Pancreas (tissue), 10 donors: Measurements from ENCODE around the gene IDE. TPM values are rescaled to one million over a fixed set of nuclear protein-coding genes. Genes with fewer than 3 reads are reported as not detected.
A peak's percentile ranks its signal among the peaks of the same experiment; 100 is the strongest.
"Not testable (repeated sequence)": the region's sequence is repeated elsewhere in the genome, so short reads cannot be mapped to it uniquely, and the experiment has no call there.

Experiments
- ATAC-seq, 4 donors: fragments of 200-7000 bp; cut with Tn5 transposase; one replicate each; pipeline versions ENCODE4 v1.8.0 to v1.9.1; 2020; ENCODE audit warnings: mild to moderate bottlenecking in 4 of 4, moderate library complexity in 4 of 4
- DNase-seq, 6 donors: peaks; one replicate each; pipeline ENCODE4 v3.0.0-alpha.2; 2020
- FAIRE-seq: peaks from 2 replicates; lab custom pipeline; 2012; peaks lifted over from hg19 to GRCh38; lab: Jason Lieb, UNC
- H3K27ac ChIP-seq, 4 donors: fragments of 200-600 bp; sonication (generic); 1 replicate in 3 of 4; 2 replicates in 1 of 4; pipeline versions ENCODE4 v1.5.0 to v1.8.0; 2020
- H3K27me3 ChIP-seq, 4 donors: fragments of 200-600 bp; one replicate each; pipeline ENCODE4 v1.8.0; 2021
- H3K36me3 ChIP-seq, 3 donors: fragments of 200-600 bp; sonication (generic) in 1 of 3; one replicate each; pipeline versions ENCODE4 v1.5.0 to v1.8.0; 2020 to 2021
- H3K4me1 ChIP-seq, 3 donors: fragments of 200-600 bp; one replicate each; pipeline ENCODE4 v1.8.0; 2021
- H3K4me3 ChIP-seq, 4 donors: fragments of 200-600 bp; sonication (generic) in 2 of 4; one replicate each; pipeline versions ENCODE4 v1.5.0 to v1.8.0; 2020 to 2021
- H3K9me3 ChIP-seq, 4 donors: fragments of 200-600 bp; one replicate each; pipeline ENCODE4 v1.8.0; 2021
- WGBS, 2 donors: extraction: QIAGEN DNeasy Blood & Tissue Kit; methylation state at CpG; one replicate each; pipeline ENCODE4 v1.1.7; 2013; 5-methylcytosine and 5-hydroxymethylcytosine counted together
- intact Hi-C, 3 donors: fragments of 100-400 bp; cut with DNase I; formaldehyde crosslinking; loops; one replicate each; pipeline versions ENCODE4 v1.11.1 to v1.14.2; 2022
- polyA plus RNA-seq, 2 donors: library from polyadenylated mRNA; stranded (reverse); fragments of 200-250 nt; gene quantifications; one replicate each; pipeline ENCODE4 v1.2.3, GENCODE V29; 2013
- total RNA-seq, 6 donors: library from RNA; stranded (reverse); fragmentation: NEBNext Ultra II Directional in 4 of 6; extraction: Animal tissue kit (Norgen Biotek cat#: 25700) in 4 of 6; gene quantifications; one replicate each; pipeline versions ENCODE4 v1.2.1 to v1.2.4, GENCODE V29; 2021 to 2023
- TF ChIP-seq, protein P1 (sequence below), 4 donors: fragments of 200-600 bp; sonication (generic) in 3 of 4; IDR thresholded peaks; one replicate each; pipeline versions ENCODE4 v1.5.0 to v1.8.0; 2021; ENCODE audit warnings: antibody characterized with exemption in 4 of 4
- donor health status: healthy with polysubstance abuse.
- donor health status: DM: no; HTN: no; CAD: no; lungs with moderate emphysema.
- donor health status: DM: no; HTN: no; CAD: no.
- donor health status: control.
- donor health status: control.
- donor health status: Bipolar disorder and iron deficiency.
- donor health status: DM: yes; HTN: yes; CAD: no.
- donor health status: DM: no; HTN: no; CAD: no.
- donor health status: DM: no; HTN: no; CAD: no.
- donor health status: DM: yes; HTN: yes; CAD: no.

Gene IDE
- total and polyA plus RNA-seq, 8 donors, result 8.2 to 30.3 (median 20.3) TPM

GRCh38 chr10:92573091-92573797 is 649 bp downstream of the IDE start:
- H3K36me3 ChIP-seq, result no peaks in the 10 kb centered on the region
- FAIRE-seq (no peak), ATAC-seq (peak; percentile 36 to 50 (median 40)), DNase-seq (peak; percentile 22 to 61 (median 44))
- TF ChIP-seq, protein P1, sequence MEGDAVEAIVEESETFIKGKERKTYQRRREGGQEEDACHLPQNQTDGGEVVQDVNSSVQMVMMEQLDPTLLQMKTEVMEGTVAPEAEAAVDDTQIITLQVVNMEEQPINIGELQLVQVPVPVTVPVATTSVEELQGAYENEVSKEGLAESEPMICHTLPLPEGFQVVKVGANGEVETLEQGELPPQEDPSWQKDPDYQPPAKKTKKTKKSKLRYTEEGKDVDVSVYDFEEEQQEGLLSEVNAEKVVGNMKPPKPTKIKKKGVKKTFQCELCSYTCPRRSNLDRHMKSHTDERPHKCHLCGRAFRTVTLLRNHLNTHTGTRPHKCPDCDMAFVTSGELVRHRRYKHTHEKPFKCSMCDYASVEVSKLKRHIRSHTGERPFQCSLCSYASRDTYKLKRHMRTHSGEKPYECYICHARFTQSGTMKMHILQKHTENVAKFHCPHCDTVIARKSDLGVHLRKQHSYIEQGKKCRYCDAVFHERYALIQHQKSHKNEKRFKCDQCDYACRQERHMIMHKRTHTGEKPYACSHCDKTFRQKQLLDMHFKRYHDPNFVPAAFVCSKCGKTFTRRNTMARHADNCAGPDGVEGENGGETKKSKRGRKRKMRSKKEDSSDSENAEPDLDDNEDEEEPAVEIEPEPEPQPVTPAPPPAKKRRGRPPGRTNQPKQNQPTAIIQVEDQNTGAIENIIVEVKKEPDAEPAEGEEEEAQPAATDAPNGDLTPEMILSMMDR (IDR thresholded peaks at IDR 0.05), result no peak
- no peaks in the 10 kb centered on the region for H3K9me3 ChIP-seq
- intact Hi-C loops, result loop anchor here in 1 of 3 donors (10.0 kb wide), 1 partner anchor 58 kb away; no protein-coding TSS in a partner anchor
- peak overlapping the region; percentile 75 to 98 (median 84) for H3K4me3 ChIP-seq
- H3K4me1 ChIP-seq, result peaks cover 0 to 16% (median 13%) of the 10 kb centered on the region in 3 donors
- 0% methylated on average over 55 to 56 of the region's 56 CpGs for WGBS, 2 donors
- no peaks in the 10 kb centered on the region for H3K27me3 ChIP-seq
- H3K27ac ChIP-seq, result peak overlapping the region; percentile 87 to 94 (median 93)

- Histone ChIP-seq H3K36me3 (no peaks in the 10 kb centered on the region), H3K9me3 (no peaks in the 10 kb centered on the region), H3K27me3 (no peaks in the 10 kb centered on the region), H3K27ac (no peak overlapping the region), H3K4me3 (peak overlapping the region; percentile 75 to 98 (median 84)), H3K4me1 (peaks cover 0 to 16% (median 13%) of the 10 kb centered on the region in 3 donors)
- 25 to 26% methylated on average over 8 of the region's 8 CpGs for WGBS, 2 donors
- DNase-seq (peak in 1 of 6 donors; percentile 25), ATAC-seq (no peak), FAIRE-seq (no peak)
- TF ChIP-seq, protein P1 (IDR thresholded peaks at IDR 0.05), result no peak
- intact Hi-C loops, result loop anchor here in 1 of 3 donors (10.0 kb wide), 1 partner anchor 58 kb away; no protein-coding TSS in a partner anchor
These were observed 1.4 kb downstream of the IDE start for GRCh38 chr10:92572362-92573090.

DNA sequence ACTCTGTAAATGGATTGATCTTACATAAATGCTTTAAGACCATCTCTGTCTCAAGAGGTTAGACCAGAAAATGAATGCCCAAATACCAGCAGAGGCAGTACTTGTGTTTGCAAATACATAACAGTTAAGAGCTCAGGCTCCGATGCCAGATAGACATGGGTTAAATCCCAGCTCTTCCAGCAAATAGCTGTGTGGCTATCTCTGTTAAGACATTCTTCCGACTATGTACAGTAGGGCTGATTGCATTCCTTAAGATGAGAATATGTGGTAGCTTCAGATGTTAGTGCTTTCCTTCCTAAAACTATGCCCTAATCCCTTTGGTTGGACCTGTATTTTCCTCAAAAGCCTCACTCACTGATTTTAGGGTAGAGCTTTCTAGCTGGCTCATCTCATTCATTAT is 2.2 kb downstream of the IDE start:
- 19 to 24% methylated on average over 2 of the region's 2 CpGs for WGBS, 2 donors
- peaks cover 0 to 16% (median 13%) of the 10 kb centered on the region in 3 donors for H3K4me1 ChIP-seq
- peak overlapping the region in 1 of 4 donors; percentile 77 for H3K4me3 ChIP-seq
- intact Hi-C loops, result loop anchor here in 1 of 3 donors (10.0 kb wide), 1 partner anchor 57 kb away; no protein-coding TSS in a partner anchor
- no peak overlapping the region for H3K27ac ChIP-seq
- ATAC-seq (no peak), DNase-seq (no peak), FAIRE-seq (no peak)
- no peaks in the 10 kb centered on the region for H3K36me3 ChIP-seq
- TF ChIP-seq, protein P1 (IDR thresholded peaks at IDR 0.05), result no peak
- H3K9me3 ChIP-seq, result no peaks in the 10 kb centered on the region
- H3K27me3 ChIP-seq, result no peaks in the 10 kb centered on the region

GRCh38 chr10:92569663-92570062 is 4.2 kb downstream of the IDE start:
- DNase-seq, ATAC-seq, H3K9me3 ChIP-seq, FAIRE-seq, H3K27me3 ChIP-seq, H3K36me3 ChIP-seq, H3K4me3 ChIP-seq, H3K27ac ChIP-seq: not testable (repeated sequence)
- intact Hi-C loops, result loop anchor here in 1 of 3 donors (10.0 kb wide), 1 partner anchor 55 kb away; no protein-coding TSS in a partner anchor
- peaks cover 0 to 13% (median 10%) of the 10 kb centered on the region in 3 donors for H3K4me1 ChIP-seq
- WGBS, 2 donors, result 89 to 90% methylated on average over 5 of the region's 5 CpGs

DNA sequence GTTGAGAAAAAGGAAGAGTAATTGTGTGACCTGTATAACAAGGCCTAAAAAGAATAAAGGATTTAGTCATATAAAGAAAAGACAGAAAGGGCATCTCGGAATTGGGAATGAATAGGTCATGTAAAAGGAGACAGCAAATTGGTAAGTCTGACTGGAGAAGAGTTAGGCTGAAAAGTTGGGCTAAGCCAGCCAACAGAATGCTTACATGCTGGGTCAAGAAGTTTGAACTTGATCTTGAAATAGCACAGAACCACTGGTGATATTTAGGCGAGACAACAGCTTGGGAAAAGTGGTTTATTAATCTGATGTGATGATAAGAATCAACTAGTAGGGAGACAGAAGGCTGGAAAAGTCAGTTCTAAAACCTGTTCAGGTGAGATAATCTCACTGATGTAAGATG is 4.8 kb downstream of the IDE start:
- intact Hi-C loops, result no loop called here
- Histone ChIP-seq H3K9me3 (no peaks in the 10 kb centered on the region), H3K4me3 (no peak overlapping the region), H3K36me3 (no peaks in the 10 kb centered on the region), H3K27me3 (no peaks in the 10 kb centered on the region), H3K4me1 (peaks cover 0 to 13% (median 10%) of the 10 kb centered on the region in 3 donors), H3K27ac (no peak overlapping the region)
- FAIRE-seq (no peak), ATAC-seq (no peak), DNase-seq (no peak)
- WGBS, 2 donors, result 81 to 84% methylated on average over 2 of the region's 2 CpGs
- TF ChIP-seq, protein P1 (IDR thresholded peaks at IDR 0.05), result no peak
